H1 (cell line): Measurements from ENCODE around the gene OSCAR.

ENCODE experiments used
- CHD2 ChIP-seq: IDR thresholded peaks from 2 replicates; pipeline ENCODE4 v1.6.1; 2012; ENCODE audit warnings: low read length, improper control_type of control experiment
- HDAC6 ChIP-seq: IDR thresholded peaks from one replicate; pipeline ENCODE4 v1.7.1; 2012; ENCODE audit warnings: low read depth, mild to moderate bottlenecking, inconsistent platforms, low read length, moderate library complexity
- SRF ChIP-seq: IDR thresholded peaks from 2 replicates; pipeline ENCODE4 v1.6.1; 2011; ENCODE audit warnings: mild to moderate bottlenecking, low read depth, low read length, moderate library complexity
- TF ChIP-seq, protein P1 (sequence below): IDR thresholded peaks from 2 replicates; pipeline ENCODE4 v1.6.1; 2012; ENCODE audit warnings: inconsistent platforms
- TF ChIP-seq, protein P2 (sequence below), 3 experiments: IDR thresholded peaks; 1 replicate in 2 of 3; 2 replicates in 1 of 3; pipeline versions ENCODE4 v1.5.1 to v1.6.1; 2011; ENCODE audit warnings: low read length in 3 of 3, mild to moderate bottlenecking in 3 of 3, inconsistent platforms in 2 of 3, low read depth in 1 of 3, moderate library complexity in 1 of 3; ENCODE audit not compliant: insufficient read depth in 1 of 3; ENCODE audit errors: control extremely low read depth in 1 of 3

DNA sequence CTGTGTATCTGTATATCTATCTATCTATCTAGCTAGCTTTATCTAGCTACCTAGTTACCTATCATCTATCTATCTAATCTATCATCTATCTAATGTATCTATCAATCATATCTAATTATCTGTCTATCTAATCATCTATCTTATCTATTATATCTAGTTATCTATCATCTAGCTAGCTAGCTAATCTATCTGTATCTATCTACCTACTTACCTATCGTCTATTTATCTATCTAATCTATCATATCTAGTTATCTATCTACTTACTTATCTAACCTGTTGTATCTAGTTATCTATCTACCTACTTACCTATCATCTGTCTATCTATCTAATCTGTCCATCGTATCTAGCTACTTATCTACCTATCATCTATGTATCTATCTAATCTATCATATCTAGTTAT, 54.8 kb downstream of the OSCAR start:
- TF ChIP-seq SRF (no peak), CHD2 (no peak), HDAC6 (no peak)
- TF ChIP-seq, protein P1, sequence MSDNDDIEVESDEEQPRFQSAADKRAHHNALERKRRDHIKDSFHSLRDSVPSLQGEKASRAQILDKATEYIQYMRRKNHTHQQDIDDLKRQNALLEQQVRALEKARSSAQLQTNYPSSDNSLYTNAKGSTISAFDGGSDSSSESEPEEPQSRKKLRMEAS: no peak
- TF ChIP-seq, protein P2, sequence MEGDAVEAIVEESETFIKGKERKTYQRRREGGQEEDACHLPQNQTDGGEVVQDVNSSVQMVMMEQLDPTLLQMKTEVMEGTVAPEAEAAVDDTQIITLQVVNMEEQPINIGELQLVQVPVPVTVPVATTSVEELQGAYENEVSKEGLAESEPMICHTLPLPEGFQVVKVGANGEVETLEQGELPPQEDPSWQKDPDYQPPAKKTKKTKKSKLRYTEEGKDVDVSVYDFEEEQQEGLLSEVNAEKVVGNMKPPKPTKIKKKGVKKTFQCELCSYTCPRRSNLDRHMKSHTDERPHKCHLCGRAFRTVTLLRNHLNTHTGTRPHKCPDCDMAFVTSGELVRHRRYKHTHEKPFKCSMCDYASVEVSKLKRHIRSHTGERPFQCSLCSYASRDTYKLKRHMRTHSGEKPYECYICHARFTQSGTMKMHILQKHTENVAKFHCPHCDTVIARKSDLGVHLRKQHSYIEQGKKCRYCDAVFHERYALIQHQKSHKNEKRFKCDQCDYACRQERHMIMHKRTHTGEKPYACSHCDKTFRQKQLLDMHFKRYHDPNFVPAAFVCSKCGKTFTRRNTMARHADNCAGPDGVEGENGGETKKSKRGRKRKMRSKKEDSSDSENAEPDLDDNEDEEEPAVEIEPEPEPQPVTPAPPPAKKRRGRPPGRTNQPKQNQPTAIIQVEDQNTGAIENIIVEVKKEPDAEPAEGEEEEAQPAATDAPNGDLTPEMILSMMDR (IDR thresholded peaks at IDR 0.05; ENCODE audit: control extremely low read depth in 1 of 3, insufficient read depth in 1 of 3, low read depth in 1 of 3, low read length in 3 of 3): no peak
